Activated CD8-positive, alpha-beta memory T cell treated with anti-CD3 and anti-CD28 coated beads for 48 hours (primary cell): Measurements from ENCODE around the gene WASF1.
"Not testable (repeated sequence)": the region's sequence is repeated elsewhere in the genome, so short reads cannot be mapped to it uniquely, and the experiment has no call there.

Experiments
- DNase-seq, 3 experiments: peaks; one replicate each; pipeline ENCODE4 v3.0.0-alpha.2; 2020; ENCODE audit warnings: low read depth in 2 of 3, low spot score in 2 of 3

Gene WASF1

GRCh38 chr6:110178626-110179405 lies 654 bp downstream of the WASF1 start:
- peak; percentile 17 to 34 (median 30) for DNase-seq

GRCh38 chr6:110173506-110174132 lies 5.9 kb downstream of the WASF1 start:
- no peak for DNase-seq

GRCh38 chr6:110170081-110170480 lies 9.4 kb downstream of the WASF1 start:
- no peak for DNase-seq

GRCh38 chr6:110158479-110158878 lies 21.0 kb downstream of the WASF1 start:
- DNase-seq, result no peak

- DNase-seq, result no peak
Measured at GRCh38 chr6:110147870-110148269, 31.6 kb downstream of the WASF1 start.

- DNase-seq, result no peak
Measured at GRCh38 chr6:110140650-110141049, 38.8 kb downstream of the WASF1 start.

- DNase-seq, result no peak
Measured at GRCh38 chr6:110139052-110139451, 40.4 kb downstream of the WASF1 start.

GRCh38 chr6:110137924-110138887 lies 41.3 kb downstream of the WASF1 start:
- DNase-seq, result no peak

- DNase-seq, result no peak
Measured at GRCh38 chr6:110130362-110130761, 49.1 kb downstream of the WASF1 start.

GRCh38 chr6:110128418-110128817 lies 51.1 kb downstream of the WASF1 start:
- no peak for DNase-seq

- no peak for DNase-seq
Measured at GRCh38 chr6:110125361-110125760, 54.1 kb downstream of the WASF1 start.

- not testable (repeated sequence) for DNase-seq
Measured at GRCh38 chr6:110121655-110122054, 57.8 kb downstream of the WASF1 start.

GRCh38 chr6:110116258-110116657 lies 63.2 kb downstream of the WASF1 start:
- no peak for DNase-seq

- DNase-seq, result no peak
Measured at GRCh38 chr6:110114004-110114403, 65.5 kb downstream of the WASF1 start.

GRCh38 chr6:110105296-110105695 lies 74.2 kb downstream of the WASF1 start:
- no peak for DNase-seq

- no peak for DNase-seq
Measured at GRCh38 chr6:110103260-110103659, 76.2 kb downstream of the WASF1 start.

GRCh38 chr6:110102411-110102810 lies 77.1 kb downstream of the WASF1 start:
- DNase-seq, result no peak

- no peak for DNase-seq
Measured at GRCh38 chr6:110101885-110102284, 77.6 kb downstream of the WASF1 start.

GRCh38 chr6:110098511-110099116 lies 80.9 kb downstream of the WASF1 start:
- DNase-seq, result no peak

- DNase-seq, result no peak
Measured at GRCh38 chr6:110097443-110097842, 82.0 kb downstream of the WASF1 start.

GRCh38 chr6:110095935-110096334 lies 83.5 kb downstream of the WASF1 start:
- DNase-seq, result no peak
